Colonic mucosa (tissue), 4 donors: ENCODE data around the gene TMEM129. TPM values are rescaled to one million over a fixed set of nuclear protein-coding genes. Genes with fewer than 3 reads are reported as not detected.

Experiments
- DNase-seq: peaks from one replicate; pipeline ENCODE4 v3.0.0-alpha.2; 2020
- H3K27ac ChIP-seq: fragments of 200-600 bp; one replicate; pipeline ENCODE4 v1.8.0; 2021
- H3K27me3 ChIP-seq: fragments of 200-600 bp; one replicate; pipeline ENCODE4 v1.8.0; 2021
- H3K36me3 ChIP-seq: fragments of 200-600 bp; one replicate; pipeline ENCODE4 v1.8.0; 2021
- H3K4me1 ChIP-seq: fragments of 200-600 bp; one replicate; pipeline ENCODE4 v1.8.0; 2021; ENCODE audit warnings: mild to moderate bottlenecking
- H3K4me3 ChIP-seq: fragments of 200-600 bp; one replicate; pipeline ENCODE4 v1.8.0; 2021
- H3K9ac ChIP-seq, 2 donors: one replicate each; pipeline ENCODE4 v1.7.0; 2013; ENCODE audit warnings: control low read depth in 2 of 2, low read depth in 2 of 2, low read length in 2 of 2
- H3K9me3 ChIP-seq: fragments of 200-600 bp; one replicate; pipeline ENCODE4 v1.8.0; 2021
- intact Hi-C: fragments of 100-400 bp; cut with DNase I; formaldehyde crosslinking; loops from one replicate; pipeline ENCODE4 v1.14.1; 2022
- total RNA-seq, 2 donors: library from RNA; stranded (reverse); fragmentation: NEBNext Ultra II Directional in 1 of 2; extraction: Animal tissue kit (Norgen Biotek cat#: 25700) in 1 of 2; gene quantifications; one replicate each; pipeline ENCODE4 v1.2.1, GENCODE V29; 2021
- TF ChIP-seq, protein P1 (sequence below): fragments of 200-600 bp; IDR thresholded peaks from one replicate; pipeline ENCODE4 v1.8.0; 2022; ENCODE audit warnings: antibody characterized with exemption, mild to moderate bottlenecking
- donor health status: healthy.
- donor health status: DM: no; HTN: no; CAD: no.
- donor health status: DM: no; HTN: no; CAD: no.

The TMEM129 gene
- total RNA-seq, 2 donors from 2014 or later, result 37.9 to 53.2 TPM

DNA sequence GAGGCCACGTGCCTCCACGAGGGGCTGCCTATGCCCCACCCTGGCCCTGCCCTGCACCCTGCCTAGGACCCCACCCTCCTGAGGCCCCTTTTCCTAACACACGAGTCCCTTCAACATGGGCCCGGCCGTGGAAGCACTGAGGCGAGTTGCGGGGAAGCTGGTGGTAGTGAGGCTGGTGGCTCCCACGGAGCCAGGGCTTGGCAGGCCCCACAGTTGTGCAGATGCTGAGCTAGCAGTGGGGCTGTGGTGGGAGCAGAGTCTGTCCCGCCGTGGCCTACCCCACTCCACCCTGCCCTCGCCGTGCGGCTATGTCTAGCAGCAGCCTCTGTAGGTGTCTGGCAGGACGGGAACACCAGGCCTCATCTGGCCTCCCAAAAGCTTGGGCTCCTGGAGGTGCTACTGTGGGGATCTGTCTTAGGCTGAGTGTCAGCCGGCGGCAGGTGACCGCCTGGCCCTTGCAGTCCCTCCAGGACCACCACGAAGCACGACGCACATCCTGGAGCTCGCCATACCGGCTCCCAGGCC is 19.0 kb upstream of the TMEM129 start:
- Histone ChIP-seq H3K27ac (no peak overlapping the region), H3K9ac (no peak overlapping the region), H3K27me3 (no peaks in the 10 kb centered on the region), H3K36me3 (no peaks in the 10 kb centered on the region), H3K4me1 (no peaks in the 10 kb centered on the region), H3K4me3 (no peak overlapping the region), H3K9me3 (peaks cover 4% of the 10 kb centered on the region)
- no peak for DNase-seq
- TF ChIP-seq, protein P1, sequence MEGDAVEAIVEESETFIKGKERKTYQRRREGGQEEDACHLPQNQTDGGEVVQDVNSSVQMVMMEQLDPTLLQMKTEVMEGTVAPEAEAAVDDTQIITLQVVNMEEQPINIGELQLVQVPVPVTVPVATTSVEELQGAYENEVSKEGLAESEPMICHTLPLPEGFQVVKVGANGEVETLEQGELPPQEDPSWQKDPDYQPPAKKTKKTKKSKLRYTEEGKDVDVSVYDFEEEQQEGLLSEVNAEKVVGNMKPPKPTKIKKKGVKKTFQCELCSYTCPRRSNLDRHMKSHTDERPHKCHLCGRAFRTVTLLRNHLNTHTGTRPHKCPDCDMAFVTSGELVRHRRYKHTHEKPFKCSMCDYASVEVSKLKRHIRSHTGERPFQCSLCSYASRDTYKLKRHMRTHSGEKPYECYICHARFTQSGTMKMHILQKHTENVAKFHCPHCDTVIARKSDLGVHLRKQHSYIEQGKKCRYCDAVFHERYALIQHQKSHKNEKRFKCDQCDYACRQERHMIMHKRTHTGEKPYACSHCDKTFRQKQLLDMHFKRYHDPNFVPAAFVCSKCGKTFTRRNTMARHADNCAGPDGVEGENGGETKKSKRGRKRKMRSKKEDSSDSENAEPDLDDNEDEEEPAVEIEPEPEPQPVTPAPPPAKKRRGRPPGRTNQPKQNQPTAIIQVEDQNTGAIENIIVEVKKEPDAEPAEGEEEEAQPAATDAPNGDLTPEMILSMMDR, result no peak
- intact Hi-C loops, result no loop called here

DNA sequence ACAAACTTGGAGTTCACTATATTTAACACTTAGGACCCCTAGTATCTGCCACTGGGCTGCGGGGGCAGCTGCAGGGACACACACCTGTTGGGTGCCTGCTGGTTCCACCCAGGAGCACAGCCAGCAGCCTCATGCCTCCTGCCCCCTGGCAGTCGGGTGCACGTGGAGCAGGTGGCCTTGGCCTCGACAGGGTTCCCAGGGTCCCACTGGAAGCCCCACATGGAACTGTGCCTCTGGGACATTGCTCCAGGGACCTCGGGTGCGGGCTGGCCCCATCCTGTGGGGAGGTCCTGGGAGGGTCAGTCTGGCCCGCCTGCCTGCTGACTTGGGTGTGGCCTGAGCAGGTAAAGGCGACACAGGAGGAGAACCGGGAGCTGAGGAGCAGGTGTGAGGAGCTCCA is 18.2 kb upstream of the TMEM129 start:
- no peak for DNase-seq
- TF ChIP-seq, protein P1, result no peak
- Histone ChIP-seq H3K4me3 (no peak overlapping the region), H3K27ac (no peak overlapping the region), H3K9ac (no peak overlapping the region), H3K27me3 (no peaks in the 10 kb centered on the region), H3K36me3 (no peaks in the 10 kb centered on the region), H3K4me1 (no peaks in the 10 kb centered on the region), H3K9me3 (peaks cover 4% of the 10 kb centered on the region)
- intact Hi-C loops, result no loop called here

DNA sequence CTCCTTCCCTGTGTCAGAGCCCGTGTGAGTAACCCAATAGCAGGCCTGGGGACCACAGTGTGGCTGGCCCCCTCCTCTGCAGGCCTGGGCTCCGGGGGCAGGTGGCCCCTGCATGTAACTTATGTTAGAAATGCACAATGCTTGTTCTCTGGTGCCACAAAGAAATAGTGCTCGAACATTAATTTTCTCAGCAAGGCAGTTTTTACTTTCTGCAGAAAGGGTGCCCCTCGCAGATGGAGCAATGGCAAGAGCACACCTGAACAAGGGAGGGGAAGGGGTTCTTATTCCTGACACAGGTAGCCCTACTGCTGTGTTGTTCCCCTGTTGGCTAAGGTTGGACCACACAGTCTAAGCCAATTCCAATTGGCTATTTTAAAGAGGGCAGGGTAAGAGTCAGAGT is 17.3 kb upstream of the TMEM129 start:
- intact Hi-C loops, result no loop called here
- Histone ChIP-seq H3K4me1 (no peaks in the 10 kb centered on the region), H3K9me3 (peaks cover 4% of the 10 kb centered on the region), H3K9ac (no peak overlapping the region), H3K36me3 (no peaks in the 10 kb centered on the region), H3K4me3 (no peak overlapping the region), H3K27me3 (no peaks in the 10 kb centered on the region), H3K27ac (no peak overlapping the region)
- no peak for DNase-seq
- TF ChIP-seq, protein P1, result no peak

DNA sequence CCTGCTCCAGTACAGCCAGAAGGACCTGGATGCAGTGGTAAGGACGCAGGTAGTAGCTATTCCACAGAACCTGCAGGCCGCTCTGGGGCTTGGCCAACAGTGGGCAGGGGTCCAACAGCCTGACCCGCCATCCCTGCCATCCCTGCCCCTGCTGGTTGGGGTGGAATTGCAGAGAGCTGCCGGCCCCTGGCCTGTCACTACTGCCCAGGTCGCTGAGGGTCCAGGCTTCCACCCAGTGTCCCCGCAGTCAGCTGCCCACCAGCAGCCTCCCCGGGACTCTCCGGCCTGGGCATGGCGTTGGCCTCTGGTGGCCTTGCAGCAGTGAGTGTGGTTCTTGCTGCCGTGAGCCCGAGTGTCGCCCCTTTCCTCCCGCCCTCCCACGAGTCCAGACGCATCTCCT is 16.5 kb upstream of the TMEM129 start:
- no peak overlapping the region for H3K4me3 ChIP-seq
- no peaks in the 10 kb centered on the region for H3K36me3 ChIP-seq
- intact Hi-C loops, result no loop called here
- H3K9ac ChIP-seq, result no peak overlapping the region
- no peak for DNase-seq
- no peak overlapping the region for H3K27ac ChIP-seq
- no peaks in the 10 kb centered on the region for H3K27me3 ChIP-seq
- TF ChIP-seq, protein P1, result no peak
- H3K9me3 ChIP-seq, result peaks cover 4% of the 10 kb centered on the region
- H3K4me1 ChIP-seq, result no peaks in the 10 kb centered on the region

DNA sequence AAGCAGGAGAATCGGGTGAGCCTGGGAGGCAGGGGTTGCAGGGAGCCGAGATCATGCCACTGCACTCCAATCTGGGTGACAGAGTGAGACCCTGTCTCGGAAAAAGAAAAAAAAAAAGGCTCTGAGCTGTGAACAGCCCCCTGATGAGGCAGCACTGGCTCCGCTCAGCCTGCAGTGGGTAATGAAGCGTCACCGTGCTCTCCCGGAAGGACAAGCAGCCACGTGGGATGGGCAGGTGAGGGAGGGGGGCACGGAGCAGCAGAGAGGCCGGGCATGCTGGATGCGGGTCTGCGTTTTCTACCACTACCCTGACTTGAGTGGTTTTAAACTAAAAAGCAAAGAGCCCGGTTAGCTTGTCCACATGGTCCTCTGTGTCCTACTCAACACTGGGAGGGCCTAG is 15.7 kb upstream of the TMEM129 start:
- Histone ChIP-seq H3K27ac (no peak overlapping the region), H3K9me3 (peaks cover 4% of the 10 kb centered on the region), H3K9ac (no peak overlapping the region), H3K36me3 (no peaks in the 10 kb centered on the region), H3K27me3 (no peaks in the 10 kb centered on the region), H3K4me1 (no peaks in the 10 kb centered on the region), H3K4me3 (no peak overlapping the region)
- TF ChIP-seq, protein P1, result no peak
- DNase-seq, result no peak
- intact Hi-C loops, result no loop called here

DNA sequence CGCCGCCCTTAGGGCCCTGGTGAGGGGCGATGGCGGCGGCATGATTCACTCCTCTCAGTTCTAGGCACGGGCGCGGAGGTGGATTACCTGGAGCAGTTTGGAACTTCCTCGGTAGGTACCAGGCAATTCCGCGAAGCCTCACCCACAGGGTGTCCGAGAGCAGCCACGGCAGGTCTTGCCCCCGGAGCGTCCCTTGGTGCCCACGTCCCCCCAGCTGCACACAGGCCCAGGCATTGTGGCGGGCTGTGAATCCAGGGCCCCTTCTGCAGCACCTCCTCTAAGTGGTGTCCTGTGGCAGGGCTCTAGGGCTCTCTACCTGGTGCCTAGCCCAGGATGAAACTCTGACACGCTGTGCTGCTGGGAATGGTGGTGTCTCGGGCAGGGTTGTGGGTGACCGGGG is 14.1 kb upstream of the TMEM129 start:
- H3K9me3 ChIP-seq, result peaks cover 4% of the 10 kb centered on the region
- no peak overlapping the region for H3K9ac ChIP-seq
- H3K27me3 ChIP-seq, result no peaks in the 10 kb centered on the region
- H3K4me1 ChIP-seq, result no peaks in the 10 kb centered on the region
- TF ChIP-seq, protein P1, result no peak
- no peak overlapping the region for H3K4me3 ChIP-seq
- H3K36me3 ChIP-seq, result no peaks in the 10 kb centered on the region
- intact Hi-C loops, result no loop called here
- DNase-seq, result no peak
- H3K27ac ChIP-seq, result no peak overlapping the region
